Upper lobe of right lung (tissue), 1 donor: Measurements from ENCODE around the gene CCS. TPM values are rescaled to one million over a fixed set of nuclear protein-coding genes. Genes with fewer than 3 reads are reported as not detected.
"Not testable (repeated sequence)": the region's sequence is repeated elsewhere in the genome, so short reads cannot be mapped to it uniquely, and the experiment has no call there.

Experiments used
- ATAC-seq: fragments of 200-7000 bp; cut with Tn5 transposase; one replicate; pipeline ENCODE4 v1.9.1; 2020; ENCODE audit warnings: mild to moderate bottlenecking, moderate library complexity
- DNase-seq: peaks from one replicate; pipeline ENCODE4 v3.0.0-alpha.2; 2020
- H3K27ac ChIP-seq: fragments of 200-600 bp; one replicate; pipeline ENCODE4 v1.8.0; 2022
- H3K27me3 ChIP-seq: fragments of 200-600 bp; one replicate; pipeline ENCODE4 v1.8.0; 2022; ENCODE audit warnings: mild to moderate bottlenecking
- H3K36me3 ChIP-seq: fragments of 200-600 bp; one replicate; pipeline ENCODE4 v1.8.0; 2022
- H3K4me1 ChIP-seq: fragments of 200-600 bp; one replicate; pipeline ENCODE4 v1.8.0; 2022
- H3K4me3 ChIP-seq: fragments of 200-600 bp; one replicate; pipeline ENCODE4 v1.8.0; 2022; ENCODE audit warnings: mild to moderate bottlenecking
- H3K9me3 ChIP-seq: fragments of 200-600 bp; one replicate; pipeline ENCODE4 v1.8.0; 2022
- intact Hi-C: fragments of 100-400 bp; cut with DNase I; formaldehyde crosslinking; loops from one replicate; pipeline ENCODE4 v1.11.0; 2022
- total RNA-seq: library from RNA; stranded (reverse); fragmentation: NEBNext Ultra II Directional; extraction: Animal tissue kit (Norgen Biotek cat#: 25700); gene quantifications from one replicate; pipeline ENCODE4 v1.2.1, GENCODE V29; 2021
- TF ChIP-seq, protein P1 (sequence below): fragments of 200-600 bp; IDR thresholded peaks from one replicate; pipeline ENCODE4 v1.8.0; 2022; ENCODE audit warnings: antibody characterized with exemption
- donor health status: DM: no; HTN: yes; CAD: no; lungs with severe emphysema.

CCS gene
- total RNA-seq, 1 donor from 2014 or later: 31.9 TPM

- intact Hi-C loops: loop anchor here (5.0 kb wide), 1 partner anchor 96 kb away; the partner anchor contains the start of gene RBM4B
- H3K27ac ChIP-seq: no peak overlapping the region
- H3K4me1 ChIP-seq: no peaks in the 10 kb centered on the region
- no peaks in the 10 kb centered on the region for H3K27me3 ChIP-seq
- TF ChIP-seq, protein P1, sequence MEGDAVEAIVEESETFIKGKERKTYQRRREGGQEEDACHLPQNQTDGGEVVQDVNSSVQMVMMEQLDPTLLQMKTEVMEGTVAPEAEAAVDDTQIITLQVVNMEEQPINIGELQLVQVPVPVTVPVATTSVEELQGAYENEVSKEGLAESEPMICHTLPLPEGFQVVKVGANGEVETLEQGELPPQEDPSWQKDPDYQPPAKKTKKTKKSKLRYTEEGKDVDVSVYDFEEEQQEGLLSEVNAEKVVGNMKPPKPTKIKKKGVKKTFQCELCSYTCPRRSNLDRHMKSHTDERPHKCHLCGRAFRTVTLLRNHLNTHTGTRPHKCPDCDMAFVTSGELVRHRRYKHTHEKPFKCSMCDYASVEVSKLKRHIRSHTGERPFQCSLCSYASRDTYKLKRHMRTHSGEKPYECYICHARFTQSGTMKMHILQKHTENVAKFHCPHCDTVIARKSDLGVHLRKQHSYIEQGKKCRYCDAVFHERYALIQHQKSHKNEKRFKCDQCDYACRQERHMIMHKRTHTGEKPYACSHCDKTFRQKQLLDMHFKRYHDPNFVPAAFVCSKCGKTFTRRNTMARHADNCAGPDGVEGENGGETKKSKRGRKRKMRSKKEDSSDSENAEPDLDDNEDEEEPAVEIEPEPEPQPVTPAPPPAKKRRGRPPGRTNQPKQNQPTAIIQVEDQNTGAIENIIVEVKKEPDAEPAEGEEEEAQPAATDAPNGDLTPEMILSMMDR: no peak
- H3K36me3 ChIP-seq: no peaks in the 10 kb centered on the region
- no peak overlapping the region for H3K4me3 ChIP-seq
- no peak for DNase-seq
- H3K9me3 ChIP-seq: no peaks in the 10 kb centered on the region
- ATAC-seq: no peak
Measured at GRCh38 chr11:66580803-66581202, 12.2 kb upstream of the CCS start.

- no peaks in the 10 kb centered on the region for H3K36me3 ChIP-seq
- ATAC-seq (no peak), DNase-seq (no peak)
- TF ChIP-seq, protein P1: no peak
- intact Hi-C loops: loop anchor here (5.0 kb wide), 1 partner anchor 96 kb away; the partner anchor contains the start of gene RBM4B
- H3K4me1 ChIP-seq: no peaks in the 10 kb centered on the region
- H3K4me3 ChIP-seq: no peak overlapping the region
- H3K9me3 ChIP-seq: no peaks in the 10 kb centered on the region
- no peaks in the 10 kb centered on the region for H3K27me3 ChIP-seq
- no peak overlapping the region for H3K27ac ChIP-seq
Measured at GRCh38 chr11:66581261-66581660, 11.7 kb upstream of the CCS start.

DNA sequence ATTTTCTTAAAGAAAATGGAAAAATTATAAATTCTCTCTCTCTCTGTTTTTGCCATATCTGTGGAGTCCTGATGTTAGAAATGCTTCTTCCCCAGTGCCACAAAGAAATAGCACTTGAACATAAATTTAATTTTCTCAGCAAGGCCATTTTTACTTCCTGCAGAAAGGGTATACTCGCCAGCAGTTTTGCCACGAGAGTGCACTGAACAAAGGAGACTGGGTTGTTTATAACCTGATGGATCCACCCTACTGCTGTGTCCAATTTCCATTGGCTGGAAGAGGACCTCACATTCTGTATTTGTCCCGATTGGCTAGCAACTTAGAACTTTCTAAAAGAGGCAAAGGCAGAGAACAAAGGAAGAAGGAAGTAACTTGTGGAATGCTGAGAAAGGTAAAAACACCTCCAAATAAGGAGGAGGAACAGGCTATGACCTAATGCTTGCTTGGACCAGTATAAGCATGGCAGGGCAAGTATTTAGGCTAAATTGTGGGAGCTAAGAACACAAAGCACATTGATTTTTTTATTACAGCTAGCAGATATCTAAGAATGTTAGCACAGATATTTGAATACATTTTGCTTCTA lies 10.3 kb upstream of the CCS start:
- intact Hi-C loops: loop anchor here (5.0 kb wide), 1 partner anchor 95 kb away; the partner anchor contains the start of gene RBM4B
- not testable (repeated sequence) for H3K9me3 ChIP-seq, DNase-seq, H3K4me1 ChIP-seq, H3K27me3 ChIP-seq, H3K27ac ChIP-seq, H3K4me3 ChIP-seq, H3K36me3 ChIP-seq, ATAC-seq

DNA sequence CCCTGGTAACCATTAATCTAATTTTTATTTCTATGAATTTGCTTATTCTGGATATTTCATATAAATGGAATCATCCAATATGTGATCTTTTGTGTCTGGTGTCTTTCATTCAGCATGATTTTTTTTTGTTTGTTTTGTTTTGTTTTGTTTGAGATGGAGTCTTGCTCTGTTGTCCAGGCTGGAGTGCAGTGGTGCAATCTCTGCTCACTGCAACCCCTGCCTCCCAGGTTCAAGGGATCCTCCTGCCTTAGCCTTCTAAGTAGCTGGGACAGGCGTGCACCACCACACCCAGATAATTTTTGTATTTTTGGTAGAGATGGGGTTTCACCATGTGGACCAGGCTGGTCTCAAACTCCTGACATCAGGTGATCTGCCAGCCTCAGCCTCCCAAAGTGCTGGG lies 7.5 kb upstream of the CCS start:
- H3K9me3 ChIP-seq, H3K4me3 ChIP-seq, H3K27me3 ChIP-seq, intact Hi-C loops, DNase-seq, H3K4me1 ChIP-seq, H3K36me3 ChIP-seq, H3K27ac ChIP-seq, ATAC-seq: not testable (repeated sequence)

DNA sequence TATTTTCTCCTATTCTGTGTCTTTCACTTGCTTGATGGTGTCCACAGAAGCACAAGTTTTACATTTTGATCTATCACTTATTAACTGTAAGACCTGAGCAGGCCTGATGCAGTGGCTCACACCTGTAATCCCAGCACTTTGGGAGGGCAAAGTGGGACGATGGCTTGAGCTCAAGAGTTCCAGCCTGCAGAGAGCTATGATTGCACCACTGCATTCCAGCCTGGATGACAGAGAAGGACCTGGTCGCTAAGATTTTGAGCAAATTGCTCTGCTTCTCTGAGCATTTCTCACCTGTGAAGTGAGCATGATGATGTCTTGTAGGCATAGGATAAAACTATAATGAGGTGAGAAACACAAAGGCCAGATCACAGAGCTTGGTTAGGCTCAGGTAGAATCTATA lies 6.8 kb upstream of the CCS start:
- no peak overlapping the region for H3K27ac ChIP-seq
- ATAC-seq: no peak
- no peak for DNase-seq
- no peaks in the 10 kb centered on the region for H3K4me1 ChIP-seq
- TF ChIP-seq, protein P1: no peak
- intact Hi-C loops: no loop called here
- H3K4me3 ChIP-seq: no peak overlapping the region
- H3K9me3 ChIP-seq: no peaks in the 10 kb centered on the region
- H3K27me3 ChIP-seq: no peaks in the 10 kb centered on the region
- no peaks in the 10 kb centered on the region for H3K36me3 ChIP-seq

DNA sequence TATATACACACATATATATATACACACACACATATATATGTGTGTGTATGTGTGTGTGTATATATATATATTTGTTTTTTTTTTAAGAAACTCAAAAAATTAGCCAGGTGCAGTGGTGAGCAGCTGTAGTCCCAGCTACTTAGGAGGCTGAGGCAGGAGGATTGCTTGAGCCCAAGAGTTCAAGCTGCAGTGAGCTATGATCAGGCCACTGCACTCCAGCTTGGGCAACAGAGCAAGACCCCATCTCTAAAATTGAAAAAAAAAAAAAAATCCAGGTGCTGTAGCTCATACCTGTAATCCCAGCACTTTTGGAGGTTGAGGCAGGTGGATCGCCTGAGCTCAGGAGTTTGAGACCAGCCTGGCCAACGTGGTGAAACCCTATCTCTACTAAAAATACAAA lies 3.7 kb upstream of the CCS start:
- H3K36me3 ChIP-seq, DNase-seq, H3K4me3 ChIP-seq, H3K27ac ChIP-seq, ATAC-seq, intact Hi-C loops, H3K27me3 ChIP-seq, H3K9me3 ChIP-seq: not testable (repeated sequence)
- peaks cover 11% of the 10 kb centered on the region for H3K4me1 ChIP-seq

DNA sequence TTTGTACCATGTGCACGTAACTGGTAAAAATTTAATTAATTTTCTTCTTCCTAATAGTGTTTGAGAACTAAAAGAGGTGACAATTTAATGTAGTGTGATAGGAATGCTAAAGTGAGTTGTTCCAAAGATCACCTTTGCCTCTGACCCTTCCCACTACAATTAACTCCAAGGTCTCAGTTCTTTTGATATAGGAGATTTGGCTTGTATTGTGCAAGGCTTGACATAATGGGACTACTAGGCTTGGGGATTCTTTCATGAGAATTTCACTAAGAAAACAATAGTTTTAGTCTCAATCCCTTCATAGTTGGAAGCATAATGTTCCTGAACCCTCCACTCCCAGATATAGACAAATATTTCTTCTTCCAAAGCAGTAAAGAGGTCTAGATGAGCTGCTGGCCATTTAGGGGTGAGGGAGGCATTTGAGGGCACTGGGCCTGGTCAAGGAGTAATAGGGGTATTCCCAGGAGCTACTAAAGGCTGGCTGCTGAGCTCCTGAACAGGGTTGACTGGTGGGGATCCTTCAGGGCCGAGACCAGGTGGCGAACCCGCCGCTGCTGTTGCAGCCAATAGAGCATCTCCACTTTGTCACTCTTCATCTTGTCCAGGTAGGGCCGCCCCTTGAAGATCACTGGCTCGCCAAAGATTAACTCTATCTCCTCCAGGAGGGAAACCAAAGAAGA lies 2.8 kb upstream of the CCS start:
- no peak overlapping the region for H3K27ac ChIP-seq
- TF ChIP-seq, protein P1: no peak
- no peaks in the 10 kb centered on the region for H3K36me3 ChIP-seq
- peaks cover 18% of the 10 kb centered on the region for H3K4me1 ChIP-seq
- no peak for ATAC-seq
- H3K9me3 ChIP-seq: no peaks in the 10 kb centered on the region
- intact Hi-C loops: no loop called here
- DNase-seq: no peak
- no peak overlapping the region for H3K4me3 ChIP-seq
- no peaks in the 10 kb centered on the region for H3K27me3 ChIP-seq
